Measurements from ENCODE around the gene CXXC5. TPM values are rescaled to one million over a fixed set of nuclear protein-coding genes. Genes with fewer than 3 reads are reported as not detected.
"Not testable (repeated sequence)": the region's sequence is repeated elsewhere in the genome, so short reads cannot be mapped to it uniquely, and the experiment has no call there.

The CXXC5 gene
- total RNA-seq, 1 donor from 2014 or later: 151 TPM

DNA sequence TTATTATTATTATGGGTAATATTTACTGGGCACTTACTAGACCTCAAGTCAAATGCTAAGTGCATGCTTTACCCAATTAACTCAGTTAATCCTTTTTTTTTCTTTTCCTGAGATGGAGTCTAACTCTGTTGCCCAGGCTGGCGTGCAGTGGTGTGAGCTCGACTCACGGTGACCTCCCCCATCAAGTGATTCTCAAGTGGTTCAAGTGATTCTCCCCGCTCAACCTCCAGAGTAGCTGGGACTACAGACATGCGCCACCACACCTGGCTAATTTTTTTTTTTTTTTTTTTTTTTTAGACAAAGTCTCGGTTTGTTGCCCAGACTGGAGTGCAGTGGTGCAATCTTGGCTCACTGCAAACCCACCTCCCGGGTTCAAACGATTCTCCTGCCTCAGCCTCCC, 69.1 kb downstream of the CXXC5 start:
- FAIRE-seq (no peak), DNase-seq (ENCODE audit: low read depth) (no peak)
- H3K4me3 ChIP-seq (ENCODE audit: insufficient read depth, low read depth, low read length): no peak overlapping the region
- Mint-ChIP-seq H3K27me3 (ENCODE audit: low read depth, unreplicated experiment) (no peaks in the 10 kb centered on the region), H3K4me1 (ENCODE audit: low read depth, unreplicated experiment) (peaks cover 11% of the 10 kb centered on the region), H3K9me3 (ENCODE audit: unreplicated experiment) (peaks cover 28% of the 10 kb centered on the region), H3K27ac (ENCODE audit: unreplicated experiment) (no peak overlapping the region), H3K4me3 (ENCODE audit: unreplicated experiment) (no peak overlapping the region), H3K36me3 (ENCODE audit: low read depth, unreplicated experiment) (peaks cover 36% of the 10 kb centered on the region)
- no peaks in the 10 kb centered on the region for H3K79me2 ChIP-seq (ENCODE audit: insufficient read depth, low read length)
- no peaks in the 10 kb centered on the region for H3K27me3 ChIP-seq (ENCODE audit: insufficient read depth, low read length)
- H3K4me2 ChIP-seq (ENCODE audit: low read length): no peak overlapping the region
- H3K36me3 ChIP-seq (ENCODE audit: insufficient read depth, low read length): no peaks in the 10 kb centered on the region
- no peaks in the 10 kb centered on the region for H3K4me1 ChIP-seq (ENCODE audit: insufficient read depth, low read length)
- no peaks in the 10 kb centered on the region for H4K20me1 ChIP-seq (ENCODE audit: insufficient read depth, low read length)
- no peaks in the 10 kb centered on the region for H3K9me3 ChIP-seq (ENCODE audit: insufficient read depth, low read depth, low read length)
- no peak overlapping the region for H2AFZ ChIP-seq (ENCODE audit: low read depth, low read length)
- no peak for TF ChIP-seq EZH2 (IDR thresholded peaks at IDR 0.05; ENCODE audit: insufficient read depth, low read length)
- TF ChIP-seq, protein P1, sequence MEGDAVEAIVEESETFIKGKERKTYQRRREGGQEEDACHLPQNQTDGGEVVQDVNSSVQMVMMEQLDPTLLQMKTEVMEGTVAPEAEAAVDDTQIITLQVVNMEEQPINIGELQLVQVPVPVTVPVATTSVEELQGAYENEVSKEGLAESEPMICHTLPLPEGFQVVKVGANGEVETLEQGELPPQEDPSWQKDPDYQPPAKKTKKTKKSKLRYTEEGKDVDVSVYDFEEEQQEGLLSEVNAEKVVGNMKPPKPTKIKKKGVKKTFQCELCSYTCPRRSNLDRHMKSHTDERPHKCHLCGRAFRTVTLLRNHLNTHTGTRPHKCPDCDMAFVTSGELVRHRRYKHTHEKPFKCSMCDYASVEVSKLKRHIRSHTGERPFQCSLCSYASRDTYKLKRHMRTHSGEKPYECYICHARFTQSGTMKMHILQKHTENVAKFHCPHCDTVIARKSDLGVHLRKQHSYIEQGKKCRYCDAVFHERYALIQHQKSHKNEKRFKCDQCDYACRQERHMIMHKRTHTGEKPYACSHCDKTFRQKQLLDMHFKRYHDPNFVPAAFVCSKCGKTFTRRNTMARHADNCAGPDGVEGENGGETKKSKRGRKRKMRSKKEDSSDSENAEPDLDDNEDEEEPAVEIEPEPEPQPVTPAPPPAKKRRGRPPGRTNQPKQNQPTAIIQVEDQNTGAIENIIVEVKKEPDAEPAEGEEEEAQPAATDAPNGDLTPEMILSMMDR (IDR thresholded peaks at IDR 0.05; ENCODE audit: insufficient read depth, low read depth, low read length): no peak
- H3K9ac ChIP-seq (ENCODE audit: low read length): no peak overlapping the region
- no peak overlapping the region for H3K27ac ChIP-seq (ENCODE audit: low read depth, low read length)

DNA sequence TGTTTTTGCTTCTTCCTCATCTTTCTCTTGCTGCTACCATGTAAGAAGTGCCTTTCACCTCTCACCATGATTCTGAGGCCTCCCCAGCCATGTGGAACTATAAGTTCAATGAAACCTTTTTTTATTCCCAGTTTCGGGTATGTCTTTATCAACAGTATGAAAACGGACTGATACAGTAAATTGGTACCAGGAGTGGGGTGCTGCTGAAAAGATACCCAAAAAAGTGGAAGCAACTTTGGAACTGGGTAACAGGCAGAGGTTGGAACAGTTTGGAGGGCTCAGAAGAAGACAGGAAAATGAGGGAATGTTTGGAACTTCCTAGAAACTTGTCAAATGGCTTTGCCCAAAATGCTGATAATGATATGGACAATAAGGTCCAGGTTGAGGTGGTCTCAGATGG, 70.3 kb downstream of the CXXC5 start:
- H3K27me3 ChIP-seq (ENCODE audit: insufficient read depth, low read length); H3K27ac Mint-ChIP-seq (ENCODE audit: unreplicated experiment); H3K9me3 ChIP-seq (ENCODE audit: insufficient read depth, low read depth, low read length); H3K27ac ChIP-seq (ENCODE audit: low read depth, low read length); H3K9ac ChIP-seq (ENCODE audit: low read length); H3K27me3 Mint-ChIP-seq (ENCODE audit: low read depth, unreplicated experiment); H2AFZ ChIP-seq (ENCODE audit: low read depth, low read length); H3K36me3 ChIP-seq (ENCODE audit: insufficient read depth, low read length); H3K4me2 ChIP-seq (ENCODE audit: low read length); DNase-seq (ENCODE audit: low read depth); H4K20me1 ChIP-seq (ENCODE audit: insufficient read depth, low read length); H3K4me3 ChIP-seq (ENCODE audit: insufficient read depth, low read depth, low read length); H3K4me1 ChIP-seq (ENCODE audit: insufficient read depth, low read length); H3K79me2 ChIP-seq (ENCODE audit: insufficient read depth, low read length); H3K4me3 Mint-ChIP-seq (ENCODE audit: unreplicated experiment); H3K4me1 Mint-ChIP-seq (ENCODE audit: low read depth, unreplicated experiment); FAIRE-seq: not testable (repeated sequence)
- Mint-ChIP-seq H3K9me3 (ENCODE audit: unreplicated experiment) (peaks cover 28% of the 10 kb centered on the region), H3K36me3 (ENCODE audit: low read depth, unreplicated experiment) (peaks cover 31% of the 10 kb centered on the region)

- not testable (repeated sequence) for H3K36me3 ChIP-seq (ENCODE audit: insufficient read depth, low read length); H4K20me1 ChIP-seq (ENCODE audit: insufficient read depth, low read length)
Measured at GRCh38 chr5:139719970-139720369, 71.8 kb downstream of the CXXC5 start.

More at GRCh38 chr5:139719970-139720369, 71.8 kb downstream of the CXXC5 start:
- peaks cover 37% of the 10 kb centered on the region for H3K36me3 Mint-ChIP-seq (ENCODE audit: low read depth, unreplicated experiment)
- not testable (repeated sequence) for H3K4me3 Mint-ChIP-seq (ENCODE audit: unreplicated experiment); DNase-seq (ENCODE audit: low read depth); H3K79me2 ChIP-seq (ENCODE audit: insufficient read depth, low read length); H3K4me1 ChIP-seq (ENCODE audit: insufficient read depth, low read length); FAIRE-seq; H3K9me3 ChIP-seq (ENCODE audit: insufficient read depth, low read depth, low read length); H3K27ac ChIP-seq (ENCODE audit: low read depth, low read length); H2AFZ ChIP-seq (ENCODE audit: low read depth, low read length); H3K4me3 ChIP-seq (ENCODE audit: insufficient read depth, low read depth, low read length); H3K27me3 Mint-ChIP-seq (ENCODE audit: low read depth, unreplicated experiment); H3K27ac Mint-ChIP-seq (ENCODE audit: unreplicated experiment); H3K4me2 ChIP-seq (ENCODE audit: low read length); H3K9ac ChIP-seq (ENCODE audit: low read length); H3K27me3 ChIP-seq (ENCODE audit: insufficient read depth, low read length)
- H3K4me1 Mint-ChIP-seq (ENCODE audit: low read depth, unreplicated experiment): peaks cover 12% of the 10 kb centered on the region
- peaks cover 28% of the 10 kb centered on the region for H3K9me3 Mint-ChIP-seq (ENCODE audit: unreplicated experiment)
